ENCODE results near the gene DCTN4. TPM values are rescaled to one million over a fixed set of nuclear protein-coding genes. Genes with fewer than 3 reads are reported as not detected.

DCTN4 gene
- total and polyA plus RNA-seq, 2 of the 8 experiments (the other 6 are each of a cell fraction or from before 2014, with no cell fraction given), result 20.5 to 42.7 TPM

DNA sequence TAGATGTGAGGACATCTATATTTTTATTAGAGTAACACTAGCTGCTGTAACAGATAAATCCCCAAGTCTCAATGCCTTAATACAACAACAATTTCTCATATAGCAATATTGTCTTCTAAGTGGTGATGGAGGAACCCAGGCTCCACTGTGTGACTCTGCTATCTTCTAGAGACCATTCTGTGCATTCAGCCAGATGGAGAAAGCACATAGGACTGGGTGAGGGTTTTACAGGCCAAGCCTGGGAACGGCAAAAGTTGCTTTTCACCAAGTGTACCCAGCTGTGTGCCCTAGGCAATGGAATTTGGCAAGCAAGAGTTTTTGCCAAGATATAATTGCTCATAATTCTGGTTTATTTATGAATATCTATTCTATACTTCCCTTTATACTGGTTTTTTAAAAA, 69.7 kb downstream of the DCTN4 start (continued):
- TF ChIP-seq, protein P1, sequence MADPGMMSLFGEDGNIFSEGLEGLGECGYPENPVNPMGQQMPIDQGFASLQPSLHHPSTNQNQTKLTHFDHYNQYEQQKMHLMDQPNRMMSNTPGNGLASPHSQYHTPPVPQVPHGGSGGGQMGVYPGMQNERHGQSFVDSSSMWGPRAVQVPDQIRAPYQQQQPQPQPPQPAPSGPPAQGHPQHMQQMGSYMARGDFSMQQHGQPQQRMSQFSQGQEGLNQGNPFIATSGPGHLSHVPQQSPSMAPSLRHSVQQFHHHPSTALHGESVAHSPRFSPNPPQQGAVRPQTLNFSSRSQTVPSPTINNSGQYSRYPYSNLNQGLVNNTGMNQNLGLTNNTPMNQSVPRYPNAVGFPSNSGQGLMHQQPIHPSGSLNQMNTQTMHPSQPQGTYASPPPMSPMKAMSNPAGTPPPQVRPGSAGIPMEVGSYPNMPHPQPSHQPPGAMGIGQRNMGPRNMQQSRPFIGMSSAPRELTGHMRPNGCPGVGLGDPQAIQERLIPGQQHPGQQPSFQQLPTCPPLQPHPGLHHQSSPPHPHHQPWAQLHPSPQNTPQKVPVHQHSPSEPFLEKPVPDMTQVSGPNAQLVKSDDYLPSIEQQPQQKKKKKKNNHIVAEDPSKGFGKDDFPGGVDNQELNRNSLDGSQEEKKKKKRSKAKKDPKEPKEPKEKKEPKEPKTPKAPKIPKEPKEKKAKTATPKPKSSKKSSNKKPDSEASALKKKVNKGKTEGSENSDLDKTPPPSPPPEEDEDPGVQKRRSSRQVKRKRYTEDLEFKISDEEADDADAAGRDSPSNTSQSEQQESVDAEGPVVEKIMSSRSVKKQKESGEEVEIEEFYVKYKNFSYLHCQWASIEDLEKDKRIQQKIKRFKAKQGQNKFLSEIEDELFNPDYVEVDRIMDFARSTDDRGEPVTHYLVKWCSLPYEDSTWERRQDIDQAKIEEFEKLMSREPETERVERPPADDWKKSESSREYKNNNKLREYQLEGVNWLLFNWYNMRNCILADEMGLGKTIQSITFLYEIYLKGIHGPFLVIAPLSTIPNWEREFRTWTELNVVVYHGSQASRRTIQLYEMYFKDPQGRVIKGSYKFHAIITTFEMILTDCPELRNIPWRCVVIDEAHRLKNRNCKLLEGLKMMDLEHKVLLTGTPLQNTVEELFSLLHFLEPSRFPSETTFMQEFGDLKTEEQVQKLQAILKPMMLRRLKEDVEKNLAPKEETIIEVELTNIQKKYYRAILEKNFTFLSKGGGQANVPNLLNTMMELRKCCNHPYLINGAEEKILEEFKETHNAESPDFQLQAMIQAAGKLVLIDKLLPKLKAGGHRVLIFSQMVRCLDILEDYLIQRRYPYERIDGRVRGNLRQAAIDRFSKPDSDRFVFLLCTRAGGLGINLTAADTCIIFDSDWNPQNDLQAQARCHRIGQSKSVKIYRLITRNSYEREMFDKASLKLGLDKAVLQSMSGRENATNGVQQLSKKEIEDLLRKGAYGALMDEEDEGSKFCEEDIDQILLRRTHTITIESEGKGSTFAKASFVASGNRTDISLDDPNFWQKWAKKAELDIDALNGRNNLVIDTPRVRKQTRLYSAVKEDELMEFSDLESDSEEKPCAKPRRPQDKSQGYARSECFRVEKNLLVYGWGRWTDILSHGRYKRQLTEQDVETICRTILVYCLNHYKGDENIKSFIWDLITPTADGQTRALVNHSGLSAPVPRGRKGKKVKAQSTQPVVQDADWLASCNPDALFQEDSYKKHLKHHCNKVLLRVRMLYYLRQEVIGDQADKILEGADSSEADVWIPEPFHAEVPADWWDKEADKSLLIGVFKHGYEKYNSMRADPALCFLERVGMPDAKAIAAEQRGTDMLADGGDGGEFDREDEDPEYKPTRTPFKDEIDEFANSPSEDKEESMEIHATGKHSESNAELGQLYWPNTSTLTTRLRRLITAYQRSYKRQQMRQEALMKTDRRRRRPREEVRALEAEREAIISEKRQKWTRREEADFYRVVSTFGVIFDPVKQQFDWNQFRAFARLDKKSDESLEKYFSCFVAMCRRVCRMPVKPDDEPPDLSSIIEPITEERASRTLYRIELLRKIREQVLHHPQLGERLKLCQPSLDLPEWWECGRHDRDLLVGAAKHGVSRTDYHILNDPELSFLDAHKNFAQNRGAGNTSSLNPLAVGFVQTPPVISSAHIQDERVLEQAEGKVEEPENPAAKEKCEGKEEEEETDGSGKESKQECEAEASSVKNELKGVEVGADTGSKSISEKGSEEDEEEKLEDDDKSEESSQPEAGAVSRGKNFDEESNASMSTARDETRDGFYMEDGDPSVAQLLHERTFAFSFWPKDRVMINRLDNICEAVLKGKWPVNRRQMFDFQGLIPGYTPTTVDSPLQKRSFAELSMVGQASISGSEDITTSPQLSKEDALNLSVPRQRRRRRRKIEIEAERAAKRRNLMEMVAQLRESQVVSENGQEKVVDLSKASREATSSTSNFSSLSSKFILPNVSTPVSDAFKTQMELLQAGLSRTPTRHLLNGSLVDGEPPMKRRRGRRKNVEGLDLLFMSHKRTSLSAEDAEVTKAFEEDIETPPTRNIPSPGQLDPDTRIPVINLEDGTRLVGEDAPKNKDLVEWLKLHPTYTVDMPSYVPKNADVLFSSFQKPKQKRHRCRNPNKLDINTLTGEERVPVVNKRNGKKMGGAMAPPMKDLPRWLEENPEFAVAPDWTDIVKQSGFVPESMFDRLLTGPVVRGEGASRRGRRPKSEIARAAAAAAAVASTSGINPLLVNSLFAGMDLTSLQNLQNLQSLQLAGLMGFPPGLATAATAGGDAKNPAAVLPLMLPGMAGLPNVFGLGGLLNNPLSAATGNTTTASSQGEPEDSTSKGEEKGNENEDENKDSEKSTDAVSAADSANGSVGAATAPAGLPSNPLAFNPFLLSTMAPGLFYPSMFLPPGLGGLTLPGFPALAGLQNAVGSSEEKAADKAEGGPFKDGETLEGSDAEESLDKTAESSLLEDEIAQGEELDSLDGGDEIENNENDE (IDR thresholded peaks at IDR 0.05; ENCODE audit: insufficient replicate concordance, low read length), result no peak
- no peak for TF ChIP-seq RNF2 (IDR thresholded peaks at IDR 0.05; ENCODE audit: borderline replicate concordance, low read depth, low read length, missing control alignments, poor library complexity, severe bottlenecking)
- TF ChIP-seq BRCA1 (IDR thresholded peaks at IDR 0.05; ENCODE audit: low read depth, low read length), result no peak
- no peak for TF ChIP-seq RAD21 (IDR thresholded peaks at IDR 0.05 in 1 of 2, conservative IDR thresholded peaks at IDR 0.05 in 1 of 2; ENCODE audit: low read depth in 2 of 2, low read length in 2 of 2)

Data from H1 (cell line).